Uterus (tissue), 4 donors: ENCODE data around the gene UGT1A8. TPM values are rescaled to one million over a fixed set of nuclear protein-coding genes. Genes with fewer than 3 reads are reported as not detected.

ENCODE experiments used
- DNase-seq, 2 donors: peaks; one replicate each; pipeline ENCODE4 v3.0.0-alpha.2; 2019 to 2020
- H3K27ac ChIP-seq, 2 donors: fragments of 200-600 bp; sonication (generic); 1 replicate in 1 of 2; 2 replicates in 1 of 2; pipeline ENCODE4 v1.5.1; 2016 to 2018
- H3K27me3 ChIP-seq, 2 donors: fragments of 200-600 bp; sonication (generic); one replicate each; pipeline ENCODE4 v1.5.1; 2018 to 2019; ENCODE audit warnings: control low read depth in 1 of 2
- H3K36me3 ChIP-seq, 2 donors: fragments of 200-600 bp; sonication (generic); one replicate each; pipeline ENCODE4 v1.5.1; 2019; ENCODE audit warnings: control low read depth in 1 of 2
- H3K4me1 ChIP-seq, 2 donors: fragments of 200-600 bp; sonication (generic); one replicate each; pipeline ENCODE4 v1.5.1; 2018 to 2019; ENCODE audit warnings: control low read depth in 1 of 2
- H3K4me3 ChIP-seq, 2 donors: fragments of 200-600 bp; sonication (generic); 1 replicate in 1 of 2; 2 replicates in 1 of 2; pipeline ENCODE4 v1.5.1; 2018 to 2019; ENCODE audit warnings: mild to moderate bottlenecking in 1 of 2
- H3K9me3 ChIP-seq, 2 donors: fragments of 200-600 bp; sonication (generic); one replicate each; pipeline ENCODE4 v1.5.1; 2019; ENCODE audit warnings: control low read depth in 1 of 2
- CTCF ChIP-seq, 4 experiments: fragments of 200-600 bp in 2 of 4; fragments of 450-650 bp in 2 of 4; sonication (generic) in 2 of 4; IDR thresholded peaks; one replicate each; pipeline ENCODE4 v1.5.1; 2016 to 2019; ENCODE audit warnings: antibody characterized with exemption in 4 of 4, mild to moderate bottlenecking in 2 of 4, moderate library complexity in 1 of 4
- POLR2A ChIP-seq, 2 donors: fragments of 450-650 bp; IDR thresholded peaks; one replicate each; pipeline ENCODE4 v1.6.1; 2016; ENCODE audit warnings: antibody characterized with exemption in 2 of 2, mild to moderate bottlenecking in 1 of 2, moderate library complexity in 1 of 2
- intact Hi-C: fragments of 100-400 bp; cut with DNase I; formaldehyde crosslinking; loops from one replicate; pipeline ENCODE4 v1.15.1; 2023; ENCODE audit warnings: low total_unique reads
- total RNA-seq, 4 donors: library from RNA; depleted of rRNA in 3 of 4; stranded (reverse); fragments of >200 nt in 3 of 4; gene quantifications; one replicate each; pipeline versions ENCODE4 v1.1.0 to v1.2.4, GENCODE V29; 2014 to 2023
- donor health status: DM: yes; HTN: yes; CAD: no.

The UGT1A8 gene
- total RNA-seq, 4 donors from 2014 or later: not detected

- no peak for TF ChIP-seq POLR2A (IDR thresholded peaks at IDR 0.05)
- TF ChIP-seq CTCF (IDR thresholded peaks at IDR 0.05): no peak
- Histone ChIP-seq H3K27ac (no peak overlapping the region), H3K4me1 (no peaks in the 10 kb centered on the region), H3K27me3 (no peaks in the 10 kb centered on the region), H3K9me3 (no peaks in the 10 kb centered on the region), H3K4me3 (no peak overlapping the region), H3K36me3 (no peaks in the 10 kb centered on the region)
- no peak for DNase-seq
- intact Hi-C loops: no loop called here
Observed at GRCh38 chr2:233756429-233757081, 139.1 kb downstream of the UGT1A8 start.

- H3K27me3 ChIP-seq: no peaks in the 10 kb centered on the region
- no peaks in the 10 kb centered on the region for H3K4me1 ChIP-seq
- no peak for DNase-seq
- H3K36me3 ChIP-seq: no peaks in the 10 kb centered on the region
- intact Hi-C loops: no loop called here
- no peaks in the 10 kb centered on the region for H3K9me3 ChIP-seq
- TF ChIP-seq CTCF (IDR thresholded peaks at IDR 0.05): no peak
- TF ChIP-seq POLR2A (IDR thresholded peaks at IDR 0.05): no peak
- no peak overlapping the region for H3K27ac ChIP-seq
- no peak overlapping the region for H3K4me3 ChIP-seq
Observed at GRCh38 chr2:233758141-233758540, 140.7 kb downstream of the UGT1A8 start.

GRCh38 chr2:233758849-233759248 is 141.4 kb downstream of the UGT1A8 start:
- Histone ChIP-seq H3K36me3 (no peaks in the 10 kb centered on the region), H3K4me3 (no peak overlapping the region), H3K27ac (no peak overlapping the region), H3K4me1 (no peaks in the 10 kb centered on the region), H3K9me3 (no peaks in the 10 kb centered on the region), H3K27me3 (no peaks in the 10 kb centered on the region)
- DNase-seq: no peak
- intact Hi-C loops: no loop called here
- no peak for TF ChIP-seq POLR2A (IDR thresholded peaks at IDR 0.05)
- TF ChIP-seq CTCF (IDR thresholded peaks at IDR 0.05): no peak

GRCh38 chr2:233760043-233760442 is 142.6 kb downstream of the UGT1A8 start, which contains the start of gene UGT1A1:
TSS of gene UGT1A1 (plus strand) at chr2:233760270. CDS start at chr2:233760288, 18 bp downstream.
- TF ChIP-seq CTCF (IDR thresholded peaks at IDR 0.05): no peak
- no peak for TF ChIP-seq POLR2A (IDR thresholded peaks at IDR 0.05)
- no peak for DNase-seq
- H3K4me3 ChIP-seq: no peak within 1 kb of the TSS
- H3K9me3 ChIP-seq: no peaks in the 10 kb centered on the region
- H3K27ac ChIP-seq: no peak within 1 kb of the TSS
- no peaks in the 10 kb centered on the region for H3K27me3 ChIP-seq
- no peaks in the 10 kb centered on the region for H3K36me3 ChIP-seq
- no peaks in the 10 kb centered on the region for H3K4me1 ChIP-seq
- intact Hi-C loops: no loop called here

GRCh38 chr2:233761040-233761769 is 143.8 kb downstream of the UGT1A8 start:
- intact Hi-C loops: no loop called here
- no peak for DNase-seq
- H3K27ac ChIP-seq: no peak overlapping the region
- TF ChIP-seq CTCF (IDR thresholded peaks at IDR 0.05) (no peak), POLR2A (IDR thresholded peaks at IDR 0.05) (no peak)
- no peaks in the 10 kb centered on the region for H3K9me3 ChIP-seq
- H3K4me3 ChIP-seq: no peak overlapping the region
- no peaks in the 10 kb centered on the region for H3K27me3 ChIP-seq
- H3K4me1 ChIP-seq: no peaks in the 10 kb centered on the region
- no peaks in the 10 kb centered on the region for H3K36me3 ChIP-seq
